Activated naive CD4-positive, alpha-beta T cell treated with anti-CD3 and anti-CD28 coated beads for 36 hours (primary cell): ENCODE measurements around the gene POMT1. TPM values are rescaled to one million over a fixed set of nuclear protein-coding genes. Genes with fewer than 3 reads are reported as not detected.
A peak's percentile ranks its signal among the peaks of the same experiment; 100 is the strongest.
"Not testable (repeated sequence)": the region's sequence is repeated elsewhere in the genome, so short reads cannot be mapped to it uniquely, and the experiment has no call there.

Experiments
- CTCF ChIA-PET: fragments of 350-600 bp; sonication (Branson Sonifier 250); formaldehyde crosslinking; loops from one replicate; lab custom pipeline; 2021; ENCODE audit warnings: antibody characterized with exemption; lab: Charles Lee
- DNase-seq: peaks from one replicate; pipeline ENCODE4 v3.0.0-alpha.2; 2020
- H3K27ac Mint-ChIP-seq: one replicate; pipeline ENCODE4 v1.8.0; 2021; ENCODE audit warnings: mild to moderate bottlenecking, mixed read lengths
- H3K27me3 Mint-ChIP-seq: one replicate; pipeline ENCODE4 v1.8.0; 2021; ENCODE audit warnings: low read depth, mixed read lengths
- H3K36me3 Mint-ChIP-seq: one replicate; pipeline ENCODE4 v1.8.0; 2021; ENCODE audit warnings: low read depth, mixed read lengths
- H3K4me1 Mint-ChIP-seq: one replicate; pipeline ENCODE4 v1.8.0; 2021; ENCODE audit warnings: low read depth, mixed read lengths
- H3K4me3 Mint-ChIP-seq: one replicate; pipeline ENCODE4 v1.8.0; 2021; ENCODE audit warnings: mild to moderate bottlenecking, moderate library complexity, mixed read lengths
- H3K9me3 Mint-ChIP-seq: one replicate; pipeline ENCODE4 v1.8.0; 2021; ENCODE audit warnings: mixed read lengths
- intact Hi-C: fragments of 100-400 bp; cut with micrococcal nuclease; formaldehyde crosslinking; loops from one replicate; pipeline ENCODE4 v1.15.1; 2023
- total RNA-seq, 2 experiments: library from RNA; stranded (reverse); gene quantifications; one replicate each; pipeline ENCODE4 v1.2.3, GENCODE V29; 2021

Gene POMT1
- total RNA-seq, 2 experiments from 2014 or later, result 28.7 to 33.8 TPM

DNA sequence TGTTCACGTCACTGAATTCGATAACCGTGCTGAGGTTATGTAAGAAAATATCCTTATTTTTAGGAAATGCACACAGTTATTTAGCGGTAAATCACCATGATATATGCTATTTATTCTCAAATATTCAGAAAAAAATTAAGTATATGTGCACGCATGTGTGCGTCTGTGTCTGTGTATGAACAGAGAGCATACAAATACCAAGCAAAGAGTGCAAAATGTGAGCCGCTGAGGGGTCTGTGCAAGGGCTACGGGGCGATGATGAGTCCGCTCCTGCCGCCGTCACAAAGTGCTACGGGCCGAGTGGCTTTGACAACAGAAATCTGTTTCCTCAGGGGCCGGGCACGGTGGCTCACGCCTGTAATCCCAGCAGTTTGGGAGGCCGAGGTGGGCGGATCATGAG lies 35.2 kb downstream of the POMT1 start:
- no peak for DNase-seq
- H3K36me3 Mint-ChIP-seq, result peaks cover 2% of the 10 kb centered on the region
- peaks cover 8% of the 10 kb centered on the region for H3K9me3 Mint-ChIP-seq
- intact Hi-C loops, result no loop called here
- H3K4me1 Mint-ChIP-seq, result peaks cover 25% of the 10 kb centered on the region
- H3K27me3 Mint-ChIP-seq, result no peaks in the 10 kb centered on the region
- no peak overlapping the region for H3K4me3 Mint-ChIP-seq
- no peak overlapping the region for H3K27ac Mint-ChIP-seq
- CTCF ChIA-PET, result no interaction called here

GRCh38 chr9:131539223-131539923 lies 36.7 kb downstream of the POMT1 start:
- no peak overlapping the region for H3K4me3 Mint-ChIP-seq
- H3K4me1 Mint-ChIP-seq, result peaks cover 21% of the 10 kb centered on the region
- peak; percentile 28 for DNase-seq
- H3K36me3 Mint-ChIP-seq, result peaks cover 8% of the 10 kb centered on the region
- intact Hi-C loops, result no loop called here
- CTCF ChIA-PET, result interaction anchor here (0.9 kb wide), 1 partner anchor 22 kb away, joined by 3 read pairs; no protein-coding TSS in a partner anchor
- no peak overlapping the region for H3K27ac Mint-ChIP-seq
- no peaks in the 10 kb centered on the region for H3K27me3 Mint-ChIP-seq
- H3K9me3 Mint-ChIP-seq, result peaks cover 19% of the 10 kb centered on the region

DNA sequence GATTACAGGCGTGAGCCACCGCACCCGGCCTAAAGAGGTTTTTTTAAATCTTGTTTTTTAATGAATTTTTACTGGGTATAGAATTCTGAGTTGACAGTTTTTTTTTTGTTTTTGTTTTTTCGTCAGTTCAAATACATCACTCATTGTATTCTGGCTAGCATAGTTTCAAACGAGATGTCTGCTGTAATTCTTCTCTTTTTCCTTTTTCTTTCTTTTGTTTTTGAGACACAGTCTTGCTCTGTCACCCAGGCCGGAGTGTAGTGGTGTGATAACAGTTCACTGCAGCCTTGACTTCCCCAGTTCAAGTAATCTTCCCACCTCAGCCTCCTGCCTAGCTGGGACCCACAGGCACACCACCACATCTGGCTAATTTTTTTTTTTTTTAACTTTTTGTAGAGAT lies 40.4 kb downstream of the POMT1 start:
- CTCF ChIA-PET, result no interaction called here
- Mint-ChIP-seq H3K9me3 (peaks cover 19% of the 10 kb centered on the region), H3K4me1 (peaks cover 22% of the 10 kb centered on the region), H3K27ac (no peak overlapping the region), H3K36me3 (peaks cover 8% of the 10 kb centered on the region), H3K4me3 (no peak overlapping the region), H3K27me3 (peaks cover 28% of the 10 kb centered on the region)
- no peak for DNase-seq
- intact Hi-C loops, result no loop called here

DNA sequence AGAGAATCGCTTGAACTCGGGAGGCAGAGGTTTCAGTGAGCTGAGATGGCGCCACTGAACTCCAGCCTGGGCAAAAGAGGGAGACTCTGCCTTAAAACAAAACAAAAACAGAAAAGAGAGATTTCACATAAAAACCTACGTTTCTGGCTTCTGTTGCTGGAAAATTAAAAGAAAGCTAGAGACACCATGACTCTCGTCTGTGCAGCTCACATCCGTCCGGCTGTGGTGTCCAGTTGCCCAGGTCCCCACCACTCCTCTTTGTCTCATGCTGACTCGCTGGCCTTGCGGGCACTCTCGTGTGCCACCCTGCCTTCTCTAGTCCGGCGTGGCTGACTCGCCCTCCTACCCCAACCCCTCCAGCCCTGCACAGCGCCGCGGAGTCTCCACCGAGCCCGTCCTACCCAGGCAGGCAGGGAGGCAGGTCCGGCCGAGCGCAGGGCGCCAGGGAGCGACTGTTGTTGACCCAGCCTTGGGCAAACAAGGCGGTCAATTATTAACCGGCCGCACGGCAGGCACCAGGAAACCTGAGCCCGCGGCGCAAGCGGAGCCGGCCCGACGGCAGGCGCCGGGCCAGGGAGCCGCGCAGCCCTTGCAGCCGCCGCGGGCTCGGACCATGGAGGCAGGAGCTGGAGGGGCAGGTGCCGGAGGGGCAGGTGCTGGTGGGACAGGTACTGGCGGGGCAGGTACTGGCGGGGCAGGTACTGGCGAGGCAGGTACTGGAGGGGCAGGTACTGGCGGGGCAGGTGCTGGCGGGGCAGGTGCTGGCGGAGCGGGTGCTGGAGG lies 42.5 kb downstream of the POMT1 start, which contains the start of gene PRRT1B:
Gene PRRT1B (plus strand): TSS at position 521 of the 783 bp plus-strand sequence. CDS start 93 bp downstream, at position 614.
- no peak within 1 kb of the TSS for H3K27ac Mint-ChIP-seq
- H3K4me1 Mint-ChIP-seq, result peaks cover 16% of the 10 kb centered on the region
- CTCF ChIA-PET, result interaction anchor here (1.1 to 1.8 kb wide), 2 partner anchors 40 to 44 kb away, joined by 3 to 6 read pairs; no protein-coding TSS in a partner anchor
- peak within 1 kb of the TSS; percentile 65 for H3K4me3 Mint-ChIP-seq
- peaks cover 8% of the 10 kb centered on the region for H3K36me3 Mint-ChIP-seq
- intact Hi-C loops, result no loop called here
- H3K27me3 Mint-ChIP-seq, result peaks cover 44% of the 10 kb centered on the region
- H3K9me3 Mint-ChIP-seq, result peaks cover 19% of the 10 kb centered on the region
- DNase-seq, result no peak

DNA sequence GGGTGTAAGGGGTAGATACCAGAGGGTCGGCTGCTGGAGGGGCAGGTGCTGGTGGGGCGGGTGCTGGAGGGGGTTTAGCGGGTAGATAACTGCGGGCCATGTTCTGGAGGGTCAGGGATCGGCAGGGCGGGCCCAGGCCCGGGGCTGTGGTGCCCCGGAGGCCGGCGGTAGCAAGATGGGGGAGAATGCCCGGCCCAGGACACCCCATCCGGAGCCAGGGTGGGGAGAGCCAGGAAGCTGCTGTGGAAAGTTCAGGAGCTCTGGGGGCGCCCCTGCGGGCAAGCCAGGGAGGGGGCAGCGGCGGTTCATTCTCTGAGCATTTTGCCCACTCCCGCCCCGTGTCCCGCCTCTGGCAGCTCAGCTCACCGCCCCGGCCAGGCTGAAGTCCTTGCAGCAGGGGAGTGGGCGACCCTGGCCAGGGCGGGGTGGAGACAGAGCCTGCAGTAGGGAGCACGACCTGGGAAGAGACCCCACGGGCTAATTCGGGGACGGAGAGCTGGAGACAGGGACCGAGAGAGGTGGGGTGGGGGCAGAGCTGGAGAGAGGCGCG lies 43.1 kb downstream of the POMT1 start:
- peak overlapping the region; percentile 35 for H3K4me3 Mint-ChIP-seq
- H3K27me3 Mint-ChIP-seq, result peaks cover 47% of the 10 kb centered on the region
- intact Hi-C loops, result no loop called here
- H3K27ac Mint-ChIP-seq, result no peak overlapping the region
- peaks cover 13% of the 10 kb centered on the region for H3K4me1 Mint-ChIP-seq
- CTCF ChIA-PET, result interaction anchor here (1.1 to 1.8 kb wide), 2 partner anchors 39 to 45 kb away, joined by 3 to 6 read pairs; no protein-coding TSS in a partner anchor
- DNase-seq, result no peak
- peaks cover 8% of the 10 kb centered on the region for H3K36me3 Mint-ChIP-seq
- peaks cover 19% of the 10 kb centered on the region for H3K9me3 Mint-ChIP-seq

GRCh38 chr9:131546336-131547084 lies 43.8 kb downstream of the POMT1 start:
- CTCF ChIA-PET, result interaction anchor here (1.1 to 1.8 kb wide), 2 partner anchors 38 to 46 kb away, joined by 3 to 6 read pairs; no protein-coding TSS in a partner anchor
- peaks cover 49% of the 10 kb centered on the region for H3K27me3 Mint-ChIP-seq
- peak; percentile 42 for DNase-seq
- intact Hi-C loops, result no loop called here
- H3K4me3 Mint-ChIP-seq, result peak overlapping the region; percentile 65
- H3K36me3 Mint-ChIP-seq, result peaks cover 8% of the 10 kb centered on the region
- H3K4me1 Mint-ChIP-seq, result peaks cover 13% of the 10 kb centered on the region
- H3K27ac Mint-ChIP-seq, result no peak overlapping the region
- H3K9me3 Mint-ChIP-seq, result peaks cover 19% of the 10 kb centered on the region

DNA sequence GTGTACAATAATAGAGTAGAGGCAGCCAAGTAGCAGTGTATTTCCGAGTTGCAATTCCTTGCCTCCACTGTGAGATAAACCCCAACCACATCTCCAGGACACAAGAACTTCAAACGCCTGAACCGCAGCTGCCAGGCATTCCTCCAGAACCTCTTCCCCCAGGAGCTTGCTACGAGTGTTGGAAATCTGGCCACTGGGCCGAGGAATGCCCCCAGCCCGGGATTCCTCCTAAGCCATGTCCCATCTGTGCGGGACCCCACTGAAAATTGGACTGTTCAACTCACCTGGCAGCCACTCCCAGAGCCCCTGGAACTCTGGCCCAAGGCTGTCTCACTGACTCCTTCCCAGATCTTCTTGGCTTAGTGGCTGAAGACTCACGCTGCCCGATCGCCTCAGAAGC lies 46.5 kb downstream of the POMT1 start:
- H3K36me3 Mint-ChIP-seq, DNase-seq, CTCF ChIA-PET, H3K4me3 Mint-ChIP-seq, H3K27ac Mint-ChIP-seq, intact Hi-C loops, H3K9me3 Mint-ChIP-seq: not testable (repeated sequence)
- Mint-ChIP-seq H3K27me3 (peaks cover 49% of the 10 kb centered on the region), H3K4me1 (peaks cover 13% of the 10 kb centered on the region)

DNA sequence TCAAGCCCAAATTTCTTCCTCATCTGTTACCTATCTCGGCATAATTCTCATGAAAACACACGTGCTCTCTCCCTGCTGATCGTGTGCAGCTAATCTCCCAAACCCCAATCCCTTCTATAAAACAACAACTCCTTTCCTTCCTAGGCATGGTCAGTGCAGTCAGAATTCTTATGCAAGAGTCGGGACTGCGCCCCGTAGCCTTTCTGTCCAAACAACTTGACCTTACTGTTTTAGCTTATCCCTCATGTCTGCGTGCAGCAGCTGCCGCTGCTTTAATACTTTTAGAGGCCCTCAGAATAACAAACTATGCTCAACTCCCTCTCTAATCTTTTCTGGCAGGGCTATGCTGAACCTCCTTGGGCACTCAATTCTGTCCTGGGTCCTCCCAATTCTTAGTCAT lies 47.7 kb downstream of the POMT1 start:
- Mint-ChIP-seq H3K27me3 (peaks cover 50% of the 10 kb centered on the region), H3K4me1 (peaks cover 15% of the 10 kb centered on the region)
- H3K4me3 Mint-ChIP-seq, H3K27ac Mint-ChIP-seq, intact Hi-C loops, CTCF ChIA-PET, H3K36me3 Mint-ChIP-seq, DNase-seq, H3K9me3 Mint-ChIP-seq: not testable (repeated sequence)

DNA sequence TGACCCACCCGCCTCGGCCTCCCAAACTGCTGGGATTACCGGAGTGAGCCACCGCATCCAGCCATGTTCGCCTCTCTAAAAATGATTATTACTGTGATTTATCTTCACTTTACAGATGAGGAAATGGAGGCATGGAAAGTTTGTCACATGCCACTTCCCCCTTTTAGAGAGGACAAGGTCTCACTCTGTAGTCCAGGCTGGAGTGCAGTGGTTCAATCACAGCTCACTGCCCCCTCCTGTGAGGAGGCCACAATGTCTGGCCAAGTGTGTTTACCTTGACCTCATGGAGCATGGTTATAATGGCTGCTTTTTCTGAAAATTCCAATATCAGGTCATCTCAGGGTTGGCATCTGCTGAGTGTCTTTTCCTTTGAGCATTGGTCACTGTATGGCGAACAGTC lies 49.3 kb downstream of the POMT1 start:
- intact Hi-C loops, result no loop called here
- H3K4me3 Mint-ChIP-seq, result no peak overlapping the region
- no peaks in the 10 kb centered on the region for H3K36me3 Mint-ChIP-seq
- DNase-seq, result no peak
- CTCF ChIA-PET, result no interaction called here
- no peaks in the 10 kb centered on the region for H3K9me3 Mint-ChIP-seq
- peaks cover 46% of the 10 kb centered on the region for H3K27me3 Mint-ChIP-seq
- H3K27ac Mint-ChIP-seq, result no peak overlapping the region
- peaks cover 10% of the 10 kb centered on the region for H3K4me1 Mint-ChIP-seq

DNA sequence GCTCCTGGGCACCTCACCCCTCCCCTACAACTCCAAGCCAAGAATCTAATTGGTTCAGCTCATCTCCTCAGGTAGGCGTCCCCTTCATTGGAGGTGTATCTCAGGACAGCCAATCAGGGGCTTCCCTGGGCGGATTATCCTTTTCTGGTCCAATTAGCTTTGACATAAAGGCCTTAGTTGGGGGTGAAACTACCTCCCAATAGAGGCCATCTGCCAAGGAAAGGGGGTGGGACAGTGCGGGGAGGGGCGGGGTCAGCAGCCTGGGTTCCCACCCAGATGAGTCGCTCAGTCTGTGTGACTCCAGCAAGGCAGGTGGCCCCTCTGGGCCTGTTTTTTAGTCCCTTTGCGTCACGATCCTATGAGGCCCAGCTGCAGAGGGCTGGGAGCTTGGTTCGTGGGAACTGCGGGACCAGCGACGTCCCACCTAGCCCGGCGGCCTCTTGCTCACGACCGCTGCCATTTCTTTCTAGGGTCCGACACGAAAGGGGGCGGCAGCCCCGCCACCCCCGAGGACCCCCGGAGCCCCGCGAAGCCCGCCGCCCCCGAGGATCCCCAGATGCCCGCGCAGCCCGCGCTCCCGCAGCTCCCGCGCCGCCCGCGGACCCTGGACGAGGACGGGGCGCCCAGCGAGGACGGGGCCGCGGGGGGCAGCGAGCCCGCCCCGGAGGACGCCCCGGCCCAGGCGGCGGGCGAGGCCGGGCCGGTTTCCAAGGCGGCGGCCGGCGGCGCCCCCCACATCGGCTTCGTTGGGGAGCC lies 51.5 kb downstream of the POMT1 start:
- Mint-ChIP-seq H3K9me3 (no peaks in the 10 kb centered on the region), H3K4me3 (no peak overlapping the region), H3K27ac (no peak overlapping the region), H3K36me3 (no peaks in the 10 kb centered on the region), H3K4me1 (peaks cover 3% of the 10 kb centered on the region), H3K27me3 (peaks cover 24% of the 10 kb centered on the region)
- no peak for DNase-seq
- CTCF ChIA-PET, result no interaction called here
- intact Hi-C loops, result no loop called here

- no peak overlapping the region for H3K4me3 Mint-ChIP-seq
- no peak overlapping the region for H3K27ac Mint-ChIP-seq
- no peak for DNase-seq
- intact Hi-C loops, result no loop called here
- CTCF ChIA-PET, result no interaction called here
- no peaks in the 10 kb centered on the region for H3K36me3 Mint-ChIP-seq
- peaks cover 3% of the 10 kb centered on the region for H3K4me1 Mint-ChIP-seq
- H3K27me3 Mint-ChIP-seq, result peaks cover 19% of the 10 kb centered on the region
- no peaks in the 10 kb centered on the region for H3K9me3 Mint-ChIP-seq
These were observed 52.2 kb downstream of the POMT1 start for GRCh38 chr9:131554843-131555351.
